Cerebellar cortex (tissue), 1 donor: ENCODE measurements around the gene MAP2K1.
A peak's percentile ranks its signal among the peaks of the same experiment; 100 is the strongest.
"Not testable (repeated sequence)": the region's sequence is repeated elsewhere in the genome, so short reads cannot be mapped to it uniquely, and the experiment has no call there.

Source experiments
- DNase-seq: peaks from one replicate; pipeline ENCODE4 v3.0.0-alpha.2; 2015; ENCODE audit warnings: low spot score

MAP2K1 gene

DNA sequence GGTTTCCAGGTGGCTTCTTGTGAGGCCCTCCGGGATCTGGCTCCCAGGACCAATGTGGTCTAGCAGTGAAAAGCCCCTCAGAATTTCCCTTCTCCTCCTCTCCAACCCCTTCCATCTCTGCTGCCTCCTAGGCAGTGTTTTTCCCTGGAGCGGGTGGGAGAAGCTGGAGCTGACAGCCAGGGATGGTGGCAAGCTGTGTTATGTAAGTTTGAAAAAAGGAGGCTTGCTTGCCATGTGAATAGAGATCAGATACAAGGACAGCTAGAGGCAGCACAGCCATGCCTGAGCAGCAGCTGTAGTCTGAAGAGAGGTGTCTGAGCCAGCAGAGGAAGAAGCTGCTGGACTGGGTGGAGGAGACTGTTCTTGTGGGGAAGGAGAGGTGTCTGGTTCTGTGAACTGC lies 90.3 kb downstream of the MAP2K1 start:
- DNase-seq = peak; percentile 50

DNA sequence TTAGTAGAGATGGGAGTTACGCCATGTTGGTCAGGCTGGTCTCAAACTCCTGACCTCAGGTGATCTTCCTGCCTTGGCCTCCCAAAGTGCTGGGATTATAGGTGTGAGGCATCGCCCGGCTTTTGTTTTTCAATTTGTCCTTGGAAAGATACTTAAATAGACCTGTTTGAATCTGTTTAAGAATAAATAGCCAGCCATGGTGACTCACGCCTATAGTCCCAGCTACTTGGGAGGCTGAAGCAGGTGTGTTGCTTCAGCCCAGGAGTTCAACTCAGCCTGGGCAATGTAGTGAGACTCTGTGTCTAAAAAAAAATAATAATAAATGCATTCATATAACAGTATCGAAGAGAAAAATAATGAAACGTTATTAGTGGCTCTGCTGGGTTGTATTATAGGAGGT lies 93.6 kb downstream of the MAP2K1 start:
- no peak for DNase-seq

DNA sequence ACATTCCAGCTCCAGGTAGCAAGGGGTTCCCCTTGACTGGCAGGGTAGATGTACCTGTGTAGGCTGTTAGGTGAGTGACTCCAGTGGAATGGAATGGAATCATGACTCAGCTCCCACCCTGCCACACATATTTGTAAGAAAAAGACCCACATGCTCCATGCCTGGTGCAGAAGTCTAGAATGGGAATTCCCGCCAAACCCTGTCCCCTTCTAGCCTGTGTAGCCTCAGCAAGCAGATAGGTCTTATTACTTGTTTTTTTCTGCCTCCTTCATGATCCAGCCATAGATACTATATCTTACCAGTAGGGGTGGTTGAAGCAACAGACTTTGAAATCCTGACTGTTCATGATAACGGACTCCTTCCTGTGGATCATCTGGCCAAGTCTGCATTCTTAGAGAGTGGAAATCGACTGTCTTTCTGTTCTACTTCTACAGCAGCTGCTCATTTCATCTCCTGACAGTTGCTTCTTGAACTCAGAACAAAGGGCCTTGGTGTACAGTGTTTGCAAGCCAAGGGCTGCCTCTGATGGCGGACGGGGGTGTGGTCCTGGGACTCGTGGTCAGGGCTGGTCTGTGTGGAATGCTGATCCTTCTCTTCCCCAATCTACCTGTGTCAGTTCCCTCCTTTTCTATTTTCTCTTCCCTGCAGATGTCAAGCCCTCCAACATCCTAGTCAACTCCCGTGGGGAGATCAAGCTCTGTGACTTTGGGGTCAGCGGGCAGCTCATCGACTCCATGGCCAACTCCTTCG lies 94.6 kb downstream of the MAP2K1 start:
- no peak for DNase-seq

- no peak for DNase-seq
Measured at GRCh38 chr15:66482539-66482938, 95.8 kb downstream of the MAP2K1 start.

GRCh38 chr15:66483131-66483566 lies 96.4 kb downstream of the MAP2K1 start:
- no peak for DNase-seq

GRCh38 chr15:66484539-66485112 lies 97.9 kb downstream of the MAP2K1 start:
- no peak for DNase-seq

DNA sequence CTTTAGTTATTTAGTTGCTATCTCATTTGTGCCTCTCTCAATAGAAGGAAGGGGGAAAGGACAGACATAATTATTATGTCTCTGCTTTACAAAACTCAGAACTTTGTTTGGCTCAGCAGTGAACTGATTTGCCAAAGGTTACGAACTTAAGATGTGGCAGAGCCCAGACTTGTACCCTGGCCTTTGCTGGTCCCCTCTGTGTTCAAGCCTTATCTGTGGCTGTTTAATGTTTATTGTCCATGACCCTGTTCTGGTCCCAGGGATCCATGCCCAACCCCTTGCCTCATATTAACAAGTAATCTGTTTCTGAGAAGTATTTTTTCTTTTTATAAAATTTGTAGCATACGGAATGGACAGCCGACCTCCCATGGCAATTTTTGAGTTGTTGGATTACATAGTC lies 100.2 kb downstream of the MAP2K1 start:
- DNase-seq = no peak

DNA sequence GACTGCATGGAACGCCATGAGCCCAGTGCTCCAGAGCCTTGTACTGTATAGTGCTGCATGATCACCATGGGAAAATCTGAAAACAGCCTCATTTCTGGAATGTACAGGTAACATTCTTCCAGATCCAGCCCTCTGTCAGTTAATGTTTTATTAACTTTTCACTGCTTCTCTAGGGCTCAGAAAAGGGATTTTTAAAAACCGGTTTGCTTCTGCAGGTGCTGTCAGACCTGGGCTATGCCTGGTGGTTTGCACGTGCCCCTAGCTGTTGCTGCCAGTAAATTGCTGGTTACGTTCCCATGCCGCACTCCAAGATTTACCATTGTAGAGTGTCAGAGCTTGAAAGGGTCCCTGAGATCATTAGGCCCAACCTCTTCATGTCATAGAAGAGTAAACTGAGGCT lies 101.8 kb downstream of the MAP2K1 start:
- no peak for DNase-seq

DNA sequence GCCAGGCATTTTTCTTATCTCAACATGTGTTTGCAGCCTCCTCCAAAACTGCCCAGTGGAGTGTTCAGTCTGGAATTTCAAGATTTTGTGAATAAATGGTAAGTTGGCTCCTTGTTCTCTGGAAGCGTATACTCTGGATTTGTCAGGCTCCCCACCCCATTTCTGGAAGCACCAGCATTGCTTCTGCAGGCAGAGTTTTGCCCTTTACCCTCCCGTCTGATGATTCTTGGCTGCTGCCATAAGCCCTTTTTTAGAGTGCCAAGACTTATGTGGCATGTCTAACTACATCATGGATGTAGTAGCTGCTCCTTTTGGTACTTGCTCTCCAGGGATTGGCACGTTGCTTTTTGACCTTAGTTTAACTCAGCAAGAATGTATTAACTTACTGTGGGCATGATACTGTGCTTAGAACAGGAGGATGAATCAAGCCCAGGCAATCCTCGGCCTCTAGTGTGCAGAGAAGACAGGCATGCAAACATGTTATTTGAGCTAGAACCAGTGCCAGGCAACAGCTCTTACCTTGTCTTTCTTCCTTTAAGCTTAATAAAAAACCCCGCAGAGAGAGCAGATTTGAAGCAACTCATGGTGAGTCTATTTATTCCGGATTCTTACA lies 102.6 kb downstream of the MAP2K1 start:
- DNase-seq = no peak

DNA sequence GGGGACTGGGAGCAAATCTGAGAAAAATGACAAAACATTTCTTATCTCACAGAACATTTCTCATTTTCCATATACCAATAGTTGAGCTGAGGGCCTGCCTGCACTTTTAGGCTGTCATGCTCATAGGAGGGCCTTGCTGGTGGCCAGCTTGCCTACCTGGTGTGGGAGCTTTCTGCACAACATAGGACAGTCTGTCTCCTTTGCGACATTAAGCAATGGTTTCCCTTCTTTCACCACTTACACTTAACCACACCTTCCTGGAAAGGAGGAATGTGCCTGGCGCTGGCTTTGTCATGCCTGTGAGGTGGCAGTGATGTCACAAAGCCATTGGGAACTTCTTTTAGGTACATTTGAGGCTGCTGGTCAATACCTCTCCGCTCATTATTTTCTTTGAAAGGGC lies 105.1 kb downstream of the MAP2K1 start:
- no peak for DNase-seq

DNA sequence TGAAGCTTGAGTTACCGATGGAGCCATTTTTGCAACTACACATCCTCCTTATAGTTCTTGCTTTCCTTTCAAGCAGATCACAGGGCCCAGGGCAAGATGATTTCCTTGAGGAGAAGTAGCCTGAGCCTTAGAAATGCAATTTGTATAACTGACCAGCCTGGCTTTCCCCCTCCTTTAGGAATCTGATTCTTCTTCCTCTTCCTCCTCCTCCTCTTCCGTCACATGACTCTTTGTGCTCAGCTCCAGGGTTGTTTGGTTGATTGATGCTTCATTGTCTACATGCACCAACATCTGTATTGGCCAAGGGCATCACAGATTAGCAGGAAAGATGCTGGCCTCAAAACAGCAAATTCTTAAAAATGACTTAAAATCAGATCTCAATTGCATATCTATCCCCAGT lies 107.5 kb downstream of the MAP2K1 start:
- DNase-seq = no peak

- no peak for DNase-seq
Measured at GRCh38 chr15:66496951-66497501, 110.3 kb downstream of the MAP2K1 start.

DNA sequence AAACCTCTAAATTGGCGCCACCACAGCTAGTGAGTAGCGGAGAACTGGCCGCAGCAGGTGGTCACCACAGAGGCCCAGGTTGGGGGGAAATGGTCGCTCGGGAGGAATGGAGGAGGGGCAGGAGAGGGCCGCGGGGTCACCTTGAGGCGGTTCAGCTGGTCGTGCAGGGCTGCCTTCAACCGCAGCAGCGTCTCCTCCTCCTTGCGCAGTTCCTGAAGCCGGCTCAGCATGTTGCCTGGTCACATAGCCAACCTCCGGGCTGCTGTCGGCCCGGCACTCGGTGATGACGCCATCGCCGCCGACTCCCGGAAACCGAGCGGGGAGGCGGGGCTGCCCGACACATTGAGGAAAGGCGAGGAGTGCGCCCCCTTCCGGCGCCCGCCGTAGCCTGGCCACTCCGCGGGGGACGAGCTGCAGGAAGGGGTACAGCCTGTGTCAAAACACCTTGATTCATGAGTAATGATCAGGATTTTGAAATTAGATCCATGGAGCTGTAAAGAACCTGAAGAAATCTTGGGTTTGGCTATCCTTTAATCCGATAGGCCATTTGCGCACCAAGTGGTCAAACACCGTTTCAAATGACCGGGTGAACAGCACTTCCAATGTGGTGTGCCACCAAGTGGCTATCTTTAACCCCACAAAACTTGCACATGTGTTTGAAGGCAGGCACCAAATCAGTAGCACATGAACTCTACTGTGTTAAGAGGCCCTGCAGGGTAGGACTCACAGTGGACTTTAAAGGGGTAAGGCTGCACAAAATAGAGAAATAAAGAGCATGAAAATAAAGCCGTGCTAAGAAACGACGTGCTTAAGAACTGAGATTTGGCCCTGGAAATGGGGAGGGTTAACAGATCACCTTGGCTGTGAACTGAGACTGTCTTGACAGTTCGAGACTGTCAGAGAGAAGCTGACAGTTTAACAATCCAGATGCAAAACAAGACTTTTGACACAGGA lies 111.1 kb downstream of the MAP2K1 start, which contains the start of gene SNAPC5:
TSS of gene SNAPC5 (minus strand) at position 261 of the 954 bp plus-strand sequence. CDS start at position 230, 31 bp downstream.
- peak; percentile 94 for DNase-seq

- DNase-seq = peak; percentile 64
Measured at GRCh38 chr15:66498501-66499386, 112.0 kb downstream of the MAP2K1 start.

DNA sequence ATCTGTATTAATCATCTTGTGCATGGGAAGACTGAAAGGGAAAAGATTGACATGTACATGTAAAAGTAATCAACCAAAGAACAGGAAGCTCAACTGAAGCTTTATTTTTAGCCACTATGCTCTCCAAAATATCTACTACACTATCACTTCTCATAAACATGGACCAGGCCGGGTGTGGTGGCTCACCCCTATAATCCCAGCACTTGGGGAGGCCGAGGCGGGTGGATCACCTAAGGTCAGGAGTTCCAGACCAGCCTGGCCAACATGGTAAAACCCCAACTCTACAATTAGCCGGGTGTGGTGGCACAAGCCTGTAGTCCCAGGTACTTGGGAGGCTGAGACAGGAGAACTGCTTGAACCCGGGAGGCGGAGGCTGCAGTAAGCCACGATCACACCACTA lies 113.6 kb downstream of the MAP2K1 start:
- DNase-seq = not testable (repeated sequence)

DNA sequence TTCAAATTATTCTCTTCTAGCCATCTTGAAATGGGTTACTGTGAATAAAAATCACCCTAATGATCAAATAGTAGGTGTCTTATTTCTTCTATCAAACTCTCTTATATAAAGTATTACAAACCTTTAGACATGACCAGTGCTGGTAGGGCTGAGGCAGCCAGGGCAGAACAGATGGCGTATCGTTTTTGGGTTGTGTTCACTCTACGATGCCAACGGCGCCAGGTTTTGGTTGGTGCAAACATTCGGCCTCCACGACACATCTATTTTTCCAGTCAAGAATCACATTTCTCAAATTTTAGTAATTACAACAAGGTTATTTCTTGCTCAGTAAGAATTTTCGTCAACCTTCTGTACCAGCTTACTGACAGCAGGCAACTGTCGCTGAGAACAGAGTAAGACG lies 115.8 kb downstream of the MAP2K1 start:
- DNase-seq = peak; percentile 53

DNA sequence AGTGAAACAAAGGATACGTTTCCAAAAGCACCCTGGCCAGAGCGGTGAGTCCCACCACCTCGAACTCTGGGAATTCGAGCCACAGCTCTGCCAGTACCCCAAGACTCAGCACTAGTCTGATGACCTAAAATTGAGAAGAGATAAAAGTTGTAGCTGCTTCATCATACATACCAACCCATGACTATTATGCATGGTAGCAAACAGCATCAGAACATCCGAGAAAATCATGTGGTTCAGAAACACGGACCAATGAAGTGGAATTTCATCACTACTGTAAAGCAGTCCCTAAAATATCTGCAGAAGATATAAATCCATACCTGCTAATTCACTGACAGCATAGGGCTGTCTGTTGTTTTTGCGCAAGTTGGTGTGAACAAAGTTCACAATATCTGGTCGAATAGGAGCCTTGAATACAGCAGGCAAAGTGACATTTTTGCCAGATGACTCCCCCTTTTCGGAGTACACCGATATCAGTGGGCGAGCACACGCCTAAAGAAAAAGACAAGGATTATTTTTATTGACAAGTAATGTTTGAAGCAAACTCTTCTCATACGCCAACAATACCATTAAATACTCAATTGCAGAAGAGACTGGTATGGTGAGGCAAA lies 116.4 kb downstream of the MAP2K1 start:
- DNase-seq = not testable (repeated sequence)

GRCh38 chr15:66503780-66504562 lies 117.3 kb downstream of the MAP2K1 start:
- no peak for DNase-seq
